Middle frontal gyrus (tissue), 1 donor: Measurements from ENCODE around the gene COL6A1.

ENCODE experiments used
- DNase-seq: peaks from one replicate; pipeline ENCODE4 v3.0.0-alpha.2; 2015; ENCODE audit warnings: low spot score; ENCODE audit errors: extremely low spot score

COL6A1 gene

GRCh38 chr21:45982758-45983648 lies 1.4 kb downstream of the COL6A1 start:
- no peak for DNase-seq

GRCh38 chr21:45983649-45983965 lies 2.0 kb downstream of the COL6A1 start:
- DNase-seq: no peak

- DNase-seq: no peak
These were observed 2.5 kb downstream of the COL6A1 start for GRCh38 chr21:45983981-45984551.

DNA sequence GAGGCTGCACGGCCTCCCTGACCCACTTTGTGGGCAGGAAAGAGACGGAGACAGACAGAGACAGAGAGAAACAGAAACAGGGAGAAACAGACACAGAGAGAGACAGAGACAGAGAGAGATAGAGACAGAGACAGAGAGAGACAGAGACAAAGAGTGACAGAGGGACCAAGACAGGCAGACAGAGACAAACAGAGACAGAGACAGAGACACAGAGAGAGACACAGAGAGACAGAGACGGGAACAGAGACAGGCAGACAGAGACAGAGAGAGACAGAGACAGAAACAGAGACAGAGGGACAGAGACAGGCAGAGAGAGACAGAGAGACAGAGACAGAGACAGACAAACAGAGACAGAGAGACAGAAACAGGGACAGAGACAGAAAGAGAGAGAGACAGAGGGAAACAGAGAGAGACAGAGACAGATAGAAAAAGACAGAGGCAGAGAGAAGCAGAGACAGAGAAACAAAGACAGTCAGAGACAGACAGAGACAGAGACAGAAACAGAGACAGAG lies 3.1 kb downstream of the COL6A1 start:
- no peak for DNase-seq

DNA sequence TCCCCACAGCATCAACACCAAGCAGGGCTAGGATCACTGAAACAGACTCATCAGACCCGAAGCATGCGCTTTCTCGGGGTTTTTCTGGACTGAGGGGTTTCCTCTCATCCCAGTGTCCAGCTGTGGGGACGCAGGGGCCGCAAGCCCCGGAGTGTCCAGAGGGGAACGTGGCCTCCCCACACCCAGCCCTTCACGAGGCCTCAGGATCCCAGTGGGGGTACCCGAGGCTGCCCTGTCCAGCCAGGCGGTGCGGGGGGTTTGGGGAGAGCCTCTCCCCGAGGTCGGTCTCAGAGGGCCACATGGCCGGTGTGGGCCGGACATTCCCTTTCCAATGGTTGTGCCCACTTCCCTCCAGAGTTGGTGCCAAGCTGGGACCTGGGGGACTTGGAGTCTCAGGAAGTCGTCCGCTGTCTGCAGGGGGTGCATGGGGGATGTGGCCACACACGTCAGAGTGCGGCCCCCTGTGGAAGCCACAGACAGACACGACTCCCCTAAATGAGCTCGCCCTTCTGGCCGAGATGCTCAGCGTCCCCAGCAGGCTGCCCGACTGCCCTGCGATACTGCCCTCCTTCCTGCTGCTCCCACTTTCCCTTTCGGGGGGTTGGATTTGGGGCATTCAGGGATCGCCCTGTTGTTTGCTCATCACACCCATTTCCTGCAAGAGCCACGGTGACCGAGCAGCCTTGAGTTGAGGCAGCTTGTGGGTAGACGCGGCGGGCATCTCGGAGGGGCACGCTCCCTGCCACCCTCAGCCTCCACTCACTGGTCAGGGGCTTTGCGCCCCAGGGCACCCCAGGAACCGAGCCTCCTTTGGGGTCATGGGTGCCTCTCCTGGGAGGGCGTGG lies 4.1 kb downstream of the COL6A1 start:
- no peak for DNase-seq

DNA sequence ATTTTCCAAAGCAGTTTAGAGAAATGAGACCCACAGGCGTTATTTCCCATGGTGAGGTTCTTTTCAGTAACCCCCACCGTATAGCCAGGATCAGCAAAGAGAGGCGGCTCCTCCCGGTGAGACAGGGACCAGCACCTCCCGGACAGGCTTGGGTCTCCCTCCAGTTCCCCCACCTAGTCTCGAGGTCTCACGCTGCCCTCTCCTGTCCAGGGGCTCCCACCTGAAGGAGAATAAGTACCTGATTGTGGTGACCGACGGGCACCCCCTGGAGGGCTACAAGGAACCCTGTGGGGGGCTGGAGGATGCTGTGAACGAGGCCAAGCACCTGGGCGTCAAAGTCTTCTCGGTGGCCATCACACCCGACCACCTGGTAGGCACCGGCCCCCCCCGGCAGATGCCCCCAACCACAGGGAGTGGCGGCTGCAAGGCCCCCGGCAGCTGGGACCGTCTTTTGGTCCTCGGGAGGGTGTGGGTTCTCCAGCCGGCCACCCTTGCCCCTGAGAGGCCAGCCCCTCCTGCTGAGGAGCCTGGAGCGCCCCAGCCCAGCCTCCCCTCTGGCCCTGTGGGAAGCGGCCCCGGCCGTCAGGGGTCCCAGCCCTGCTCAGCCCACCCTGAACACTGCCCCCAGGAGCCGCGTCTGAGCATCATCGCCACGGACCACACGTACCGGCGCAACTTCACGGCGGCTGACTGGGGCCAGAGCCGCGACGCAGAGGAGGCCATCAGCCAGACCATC lies 4.9 kb downstream of the COL6A1 start:
- no peak for DNase-seq

DNA sequence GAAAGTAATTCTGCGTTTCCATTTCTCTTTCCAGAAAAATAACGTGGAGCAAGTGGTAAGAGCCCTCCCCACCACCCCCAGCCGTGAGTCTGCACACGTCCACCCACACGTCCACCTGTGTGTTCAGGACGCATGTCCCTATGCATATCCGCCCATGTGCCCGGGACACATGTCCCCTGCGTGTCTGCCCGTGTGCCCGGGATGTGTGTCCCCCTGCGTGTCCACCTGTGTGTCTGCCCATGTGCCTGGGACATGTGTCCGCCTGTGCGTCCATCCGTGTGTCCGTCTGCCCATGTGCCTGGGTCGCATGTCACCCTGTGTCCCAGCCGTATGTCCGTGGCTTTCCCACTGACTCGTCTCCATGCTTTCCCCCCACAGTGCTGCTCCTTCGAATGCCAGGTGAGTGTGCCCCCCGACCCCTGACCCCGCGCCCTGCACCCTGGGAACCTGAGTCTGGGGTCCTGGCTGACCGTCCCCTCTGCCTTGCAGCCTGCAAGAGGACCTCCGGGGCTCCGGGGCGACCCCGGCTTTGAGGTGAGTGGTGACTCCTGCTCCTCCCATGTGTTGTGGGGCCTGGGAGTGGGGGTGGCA lies 5.6 kb downstream of the COL6A1 start:
- no peak for DNase-seq

- DNase-seq: no peak
These were observed 7.1 kb downstream of the COL6A1 start for GRCh38 chr21:45988366-45989347.

GRCh38 chr21:45989355-45990048 lies 7.9 kb downstream of the COL6A1 start:
- DNase-seq: no peak

DNA sequence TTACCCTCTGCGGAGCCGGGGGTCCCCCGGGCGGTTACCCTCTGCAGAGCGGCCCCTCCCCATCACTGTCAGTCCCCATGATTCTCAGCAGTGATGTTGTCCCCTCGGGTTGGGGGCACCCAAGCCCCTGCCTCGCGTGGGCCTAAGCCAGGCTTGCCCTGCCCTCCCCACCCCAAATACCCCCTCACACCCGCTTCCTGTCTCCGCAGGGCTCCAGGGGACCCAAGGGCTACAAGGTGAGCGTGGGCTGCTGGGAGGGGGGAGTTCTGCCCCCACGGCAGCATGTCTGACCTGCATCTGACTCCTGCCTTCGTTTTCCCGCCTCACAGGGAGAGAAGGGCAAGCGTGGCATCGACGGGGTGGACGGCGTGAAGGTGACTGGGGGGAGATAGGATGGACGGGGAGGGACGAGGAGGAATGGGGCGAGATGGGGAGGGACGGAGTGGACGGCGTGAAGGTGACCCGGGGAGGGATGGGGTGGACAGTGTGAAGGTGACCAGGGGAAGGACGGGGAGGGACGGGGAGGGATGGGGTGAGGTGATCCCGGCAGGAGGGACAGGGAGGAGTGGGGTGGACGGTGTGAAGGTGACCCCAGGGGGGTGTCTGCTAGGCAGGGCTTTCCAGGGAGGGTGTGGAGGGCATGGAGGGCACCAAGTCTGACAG lies 8.6 kb downstream of the COL6A1 start:
- no peak for DNase-seq

GRCh38 chr21:45990741-45991605 lies 9.4 kb downstream of the COL6A1 start:
- DNase-seq: no peak

DNA sequence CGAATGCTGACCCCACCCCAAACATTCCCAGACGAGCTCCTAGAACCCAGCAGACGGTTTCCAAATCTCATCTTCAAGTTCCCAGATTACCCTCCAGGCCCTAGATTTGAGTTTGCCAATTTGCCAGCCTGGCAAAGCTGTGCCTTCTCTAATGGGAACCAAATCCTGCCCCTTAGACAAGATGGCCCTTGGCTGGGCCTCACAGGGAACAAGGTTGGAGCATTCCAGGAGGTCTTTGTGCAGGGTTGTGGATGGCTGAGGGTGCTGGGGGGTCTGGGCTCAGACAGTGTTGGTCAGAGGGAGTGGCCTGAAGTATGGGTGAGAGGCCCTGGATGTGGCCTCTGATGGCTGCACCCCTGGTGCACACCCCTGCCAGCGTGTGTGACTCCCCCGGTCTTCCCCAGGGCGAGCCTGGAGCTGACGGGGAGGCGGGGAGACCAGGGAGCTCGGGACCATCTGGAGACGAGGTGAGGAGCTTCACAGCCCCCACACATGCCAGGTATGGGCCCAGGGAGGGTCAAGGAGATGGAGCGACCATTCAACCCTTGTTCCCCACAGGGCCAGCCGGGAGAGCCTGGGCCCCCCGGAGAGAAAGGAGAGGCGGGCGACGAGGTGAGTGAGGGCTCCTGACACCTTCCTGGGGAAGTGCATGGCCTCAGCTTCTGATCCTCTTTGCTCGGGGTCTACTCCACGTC lies 10.2 kb downstream of the COL6A1 start:
- DNase-seq: no peak

DNA sequence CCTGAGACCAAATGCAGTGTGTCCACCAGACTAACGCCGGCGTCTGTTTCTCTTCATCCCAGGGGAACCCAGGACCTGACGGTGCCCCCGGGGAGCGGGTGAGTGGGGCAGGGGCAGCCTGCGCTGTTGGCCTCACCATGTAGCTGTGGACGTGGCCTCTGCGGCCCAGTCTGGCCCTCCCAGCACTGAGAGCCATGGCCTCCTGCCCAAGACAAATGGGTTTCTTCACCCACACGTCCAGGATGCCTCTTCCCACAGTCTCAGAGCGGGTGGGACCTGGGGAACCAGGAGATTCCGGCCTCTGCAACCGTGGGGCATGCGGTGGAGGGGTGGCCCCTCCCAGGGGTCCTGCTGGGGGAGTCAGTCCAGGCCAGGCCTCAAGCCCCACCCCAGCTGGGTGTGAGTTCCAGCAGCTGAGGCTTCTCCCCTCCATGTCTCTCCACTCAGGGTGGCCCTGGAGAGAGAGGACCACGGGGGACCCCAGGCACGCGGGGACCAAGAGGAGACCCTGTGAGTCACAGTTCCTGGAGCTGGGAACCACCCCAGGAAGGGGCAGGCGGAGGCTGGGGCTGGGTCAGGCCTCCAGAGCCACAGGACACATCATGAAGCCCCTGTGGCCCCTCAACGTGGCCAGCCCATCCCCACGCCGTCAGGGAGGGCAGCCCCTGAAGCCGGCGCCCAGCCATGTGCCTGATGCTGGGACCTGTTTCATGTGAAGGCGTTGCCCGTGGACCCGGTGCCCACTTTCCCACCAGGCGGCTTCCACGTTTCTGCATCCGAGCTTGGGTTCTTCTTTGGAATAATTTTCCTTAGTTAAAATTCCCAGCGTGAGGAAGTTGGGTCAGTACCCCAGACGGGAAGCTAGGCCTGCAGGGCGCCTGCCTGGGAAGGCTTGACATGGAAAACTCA lies 11.0 kb downstream of the COL6A1 start:
- no peak for DNase-seq

- DNase-seq: no peak
These were observed 11.9 kb downstream of the COL6A1 start for GRCh38 chr21:45993210-45994085.

- no peak for DNase-seq
These were observed 12.6 kb downstream of the COL6A1 start for GRCh38 chr21:45994086-45994661.
